Measurements from ENCODE around the gene DDA1.

DNA sequence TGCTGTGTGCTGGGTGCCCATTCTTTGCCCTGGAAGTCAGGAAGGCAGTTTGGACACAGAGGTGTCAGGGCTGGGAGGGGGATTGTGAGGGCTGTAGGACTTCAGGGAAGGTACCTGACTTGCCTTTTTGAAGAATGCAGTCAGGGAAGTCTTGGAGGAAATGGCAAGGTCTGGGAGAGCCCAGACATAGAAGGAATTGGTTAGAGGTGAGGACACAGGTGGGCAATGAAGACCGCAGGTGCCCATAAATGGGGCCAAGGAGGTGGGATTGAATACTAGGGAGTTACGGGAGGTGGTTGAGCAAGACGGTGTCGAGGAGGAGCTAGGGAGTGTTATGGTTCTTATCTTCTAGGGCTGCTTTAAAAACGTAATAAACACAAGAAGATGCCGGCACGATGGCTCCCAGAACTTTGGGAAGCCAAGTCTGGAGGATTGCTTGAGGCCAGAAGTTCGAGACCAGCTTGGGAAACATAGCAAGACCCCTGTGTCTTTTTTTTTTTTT is 1.4 kb upstream of the DDA1 start:
- TF ChIP-seq, protein P1, sequence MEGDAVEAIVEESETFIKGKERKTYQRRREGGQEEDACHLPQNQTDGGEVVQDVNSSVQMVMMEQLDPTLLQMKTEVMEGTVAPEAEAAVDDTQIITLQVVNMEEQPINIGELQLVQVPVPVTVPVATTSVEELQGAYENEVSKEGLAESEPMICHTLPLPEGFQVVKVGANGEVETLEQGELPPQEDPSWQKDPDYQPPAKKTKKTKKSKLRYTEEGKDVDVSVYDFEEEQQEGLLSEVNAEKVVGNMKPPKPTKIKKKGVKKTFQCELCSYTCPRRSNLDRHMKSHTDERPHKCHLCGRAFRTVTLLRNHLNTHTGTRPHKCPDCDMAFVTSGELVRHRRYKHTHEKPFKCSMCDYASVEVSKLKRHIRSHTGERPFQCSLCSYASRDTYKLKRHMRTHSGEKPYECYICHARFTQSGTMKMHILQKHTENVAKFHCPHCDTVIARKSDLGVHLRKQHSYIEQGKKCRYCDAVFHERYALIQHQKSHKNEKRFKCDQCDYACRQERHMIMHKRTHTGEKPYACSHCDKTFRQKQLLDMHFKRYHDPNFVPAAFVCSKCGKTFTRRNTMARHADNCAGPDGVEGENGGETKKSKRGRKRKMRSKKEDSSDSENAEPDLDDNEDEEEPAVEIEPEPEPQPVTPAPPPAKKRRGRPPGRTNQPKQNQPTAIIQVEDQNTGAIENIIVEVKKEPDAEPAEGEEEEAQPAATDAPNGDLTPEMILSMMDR (IDR thresholded peaks at IDR 0.05): no peak
- TF ChIP-seq POLR2AphosphoS5 (IDR thresholded peaks at IDR 0.05) (no peak), POLR2A (IDR thresholded peaks at IDR 0.05) (no peak)
